Breast epithelium (tissue), 4 donors: Measurements from ENCODE around the gene ABL1. TPM values are rescaled to one million over a fixed set of nuclear protein-coding genes. Genes with fewer than 3 reads are reported as not detected.

ENCODE experiments used
- DNase-seq, 2 donors: peaks; one replicate each; pipeline ENCODE4 v3.0.0-alpha.2; 2019; ENCODE audit warnings: low spot score in 2 of 2
- H3K27ac ChIP-seq, 2 donors: fragments of 200-600 bp; sonication (generic) in 1 of 2; one replicate each; pipeline ENCODE4 v1.5.1; 2016 to 2019; ENCODE audit warnings: mild to moderate bottlenecking in 1 of 2
- H3K27me3 ChIP-seq, 2 donors: fragments of 200-600 bp; sonication (generic) in 1 of 2; one replicate each; pipeline versions ENCODE4 v1.5.1 to v1.6.0; 2017 to 2019; ENCODE audit warnings: control low read depth in 1 of 2, mild to moderate bottlenecking in 1 of 2
- H3K36me3 ChIP-seq: fragments of 200-600 bp; one replicate; pipeline ENCODE4 v1.5.1; 2019
- H3K4me1 ChIP-seq, 2 donors: fragments of 200-600 bp; sonication (generic); one replicate each; pipeline ENCODE4 v1.5.1; 2016 to 2019; ENCODE audit warnings: control low read depth in 1 of 2
- H3K4me3 ChIP-seq, 3 donors: fragments of 200-600 bp; sonication (generic); 1 replicate in 2 of 3; 2 replicates in 1 of 3; pipeline ENCODE4 v1.5.1; 2016 to 2019; ENCODE audit warnings: mild to moderate bottlenecking in 3 of 3, moderate library complexity in 2 of 3
- H3K9me3 ChIP-seq, 2 donors: fragments of 200-600 bp; sonication (generic) in 1 of 2; one replicate each; pipeline ENCODE4 v1.5.1; 2016 to 2019; ENCODE audit warnings: control low read depth in 1 of 2
- POLR2A ChIP-seq: fragments of 450-650 bp; IDR thresholded peaks from one replicate; pipeline ENCODE4 v1.6.1; 2016; ENCODE audit warnings: antibody characterized with exemption, mild to moderate bottlenecking, moderate library complexity
- POLR2AphosphoS5 ChIP-seq, 3 donors: sonication (generic); formaldehyde crosslinking; IDR thresholded peaks; one replicate each; pipeline ENCODE4 v1.6.1; 2017; ENCODE audit warnings: antibody characterized with exemption in 3 of 3
- intact Hi-C: fragments of 100-400 bp; cut with DNase I; formaldehyde crosslinking; loops from one replicate; pipeline ENCODE4 v1.15.1; 2023; ENCODE audit warnings: low total_unique reads
- total RNA-seq, 3 donors: library from RNA; depleted of rRNA; stranded (reverse); fragments of >200 nt; gene quantifications; one replicate each; pipeline ENCODE4 v1.1.0, GENCODE V29; 2016
- TF ChIP-seq, protein P1 (sequence below), 3 donors: fragments of 450-650 bp; IDR thresholded peaks; one replicate each; pipeline ENCODE4 v1.5.1; 2016 to 2017; ENCODE audit warnings: antibody characterized with exemption in 3 of 3, mild to moderate bottlenecking in 3 of 3, moderate library complexity in 3 of 3

ABL1 gene
- total RNA-seq, 3 donors from 2014 or later = 43.6 to 72.8 (median 67.4) TPM

DNA sequence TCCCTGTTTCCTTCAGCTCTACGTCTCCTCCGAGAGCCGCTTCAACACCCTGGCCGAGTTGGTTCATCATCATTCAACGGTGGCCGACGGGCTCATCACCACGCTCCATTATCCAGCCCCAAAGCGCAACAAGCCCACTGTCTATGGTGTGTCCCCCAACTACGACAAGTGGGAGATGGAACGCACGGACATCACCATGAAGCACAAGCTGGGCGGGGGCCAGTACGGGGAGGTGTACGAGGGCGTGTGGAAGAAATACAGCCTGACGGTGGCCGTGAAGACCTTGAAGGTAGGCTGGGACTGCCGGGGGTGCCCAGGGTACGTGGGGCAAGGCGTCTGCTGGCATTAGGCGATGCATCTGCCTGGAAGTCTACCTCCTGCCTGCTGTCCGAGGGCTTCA is 27.7 kb downstream of the ABL1 start:
- Histone ChIP-seq H3K9me3 (no peaks in the 10 kb centered on the region), H3K27me3 (no peaks in the 10 kb centered on the region), H3K4me3 (no peak overlapping the region), H3K36me3 (no peaks in the 10 kb centered on the region), H3K27ac (peak overlapping the region; percentile 21 to 46), H3K4me1 (peaks cover 3 to 9% of the 10 kb centered on the region in 2 donors)
- TF ChIP-seq POLR2AphosphoS5 (IDR thresholded peaks at IDR 0.05) (no peak), POLR2A (no peak)
- TF ChIP-seq, protein P1, sequence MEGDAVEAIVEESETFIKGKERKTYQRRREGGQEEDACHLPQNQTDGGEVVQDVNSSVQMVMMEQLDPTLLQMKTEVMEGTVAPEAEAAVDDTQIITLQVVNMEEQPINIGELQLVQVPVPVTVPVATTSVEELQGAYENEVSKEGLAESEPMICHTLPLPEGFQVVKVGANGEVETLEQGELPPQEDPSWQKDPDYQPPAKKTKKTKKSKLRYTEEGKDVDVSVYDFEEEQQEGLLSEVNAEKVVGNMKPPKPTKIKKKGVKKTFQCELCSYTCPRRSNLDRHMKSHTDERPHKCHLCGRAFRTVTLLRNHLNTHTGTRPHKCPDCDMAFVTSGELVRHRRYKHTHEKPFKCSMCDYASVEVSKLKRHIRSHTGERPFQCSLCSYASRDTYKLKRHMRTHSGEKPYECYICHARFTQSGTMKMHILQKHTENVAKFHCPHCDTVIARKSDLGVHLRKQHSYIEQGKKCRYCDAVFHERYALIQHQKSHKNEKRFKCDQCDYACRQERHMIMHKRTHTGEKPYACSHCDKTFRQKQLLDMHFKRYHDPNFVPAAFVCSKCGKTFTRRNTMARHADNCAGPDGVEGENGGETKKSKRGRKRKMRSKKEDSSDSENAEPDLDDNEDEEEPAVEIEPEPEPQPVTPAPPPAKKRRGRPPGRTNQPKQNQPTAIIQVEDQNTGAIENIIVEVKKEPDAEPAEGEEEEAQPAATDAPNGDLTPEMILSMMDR (IDR thresholded peaks at IDR 0.05) = no peak
- no peak for DNase-seq
- intact Hi-C loops = loop anchor here (10.0 kb wide), 1 partner anchor 158 kb away; no protein-coding TSS in a partner anchor

DNA sequence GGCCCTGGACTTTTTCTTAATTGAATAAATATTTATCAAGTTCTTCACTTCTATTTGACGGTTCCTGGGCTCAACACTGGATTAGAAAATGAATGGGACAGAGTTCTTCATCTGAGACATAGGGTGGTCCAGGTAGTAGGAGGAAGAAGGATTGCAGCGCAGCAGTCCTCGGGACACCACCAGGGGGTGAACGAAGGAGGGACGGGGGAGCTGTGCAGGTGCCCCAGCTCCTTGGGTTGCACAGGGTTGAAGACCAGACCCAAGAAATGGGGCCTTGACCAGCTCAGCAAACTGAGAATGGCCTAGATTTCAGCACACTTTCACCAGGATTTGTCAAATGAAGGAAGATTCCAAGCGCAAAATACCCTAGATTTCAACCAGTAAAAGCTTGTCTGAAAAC is 29.5 kb downstream of the ABL1 start:
- Histone ChIP-seq H3K4me3 (no peak overlapping the region), H3K27me3 (no peaks in the 10 kb centered on the region), H3K4me1 (peaks cover 0 to 5% of the 10 kb centered on the region in 2 donors), H3K27ac (no peak overlapping the region), H3K36me3 (no peaks in the 10 kb centered on the region), H3K9me3 (no peaks in the 10 kb centered on the region)
- TF ChIP-seq POLR2A (no peak), POLR2AphosphoS5 (IDR thresholded peaks at IDR 0.05) (no peak)
- TF ChIP-seq, protein P1 (IDR thresholded peaks at IDR 0.05) = no peak
- no peak for DNase-seq
- intact Hi-C loops = loop anchor here (10.0 kb wide), 1 partner anchor 160 kb away; no protein-coding TSS in a partner anchor

GRCh38 chr9:130865921-130866320 is 30.9 kb downstream of the ABL1 start:
- H3K27ac ChIP-seq = no peak overlapping the region

DNA sequence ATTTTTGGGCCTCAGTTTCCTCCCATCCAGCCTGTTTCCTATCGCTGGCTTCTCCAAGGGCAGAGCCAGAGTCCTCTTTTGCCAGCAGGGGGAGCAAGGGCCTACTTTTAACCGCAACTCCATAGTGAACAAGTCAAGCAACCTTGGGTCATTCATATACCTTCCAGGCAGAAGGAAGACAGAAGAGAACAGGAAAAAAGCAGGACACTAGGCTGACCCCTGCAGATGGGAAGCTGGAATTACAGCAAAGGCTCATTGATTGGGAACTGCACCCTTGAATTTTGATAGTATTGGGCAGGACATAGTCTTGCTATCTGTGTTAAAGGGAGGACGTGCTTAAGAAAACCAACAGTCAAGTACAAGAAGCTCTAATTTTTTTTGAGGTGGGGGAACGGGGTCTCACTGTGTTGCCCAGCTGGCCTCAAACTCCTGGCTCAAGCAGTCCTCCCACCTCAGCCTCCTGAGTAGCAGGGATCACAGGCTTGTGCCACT is 31.5 kb downstream of the ABL1 start:
- TF ChIP-seq POLR2AphosphoS5 (IDR thresholded peaks at IDR 0.05) (peak in 1 of 3 donors; percentile 44), POLR2A (no peak)
- TF ChIP-seq, protein P1 (IDR thresholded peaks at IDR 0.05) = peak; percentile 73 to 96 (median 87)
- Histone ChIP-seq H3K36me3 (no peaks in the 10 kb centered on the region), H3K9me3 (no peaks in the 10 kb centered on the region), H3K27me3 (no peaks in the 10 kb centered on the region), H3K27ac (no peak overlapping the region), H3K4me1 (peaks cover 0 to 5% of the 10 kb centered on the region in 2 donors), H3K4me3 (no peak overlapping the region)
- intact Hi-C loops = loop anchor here (10.0 kb wide), 1 partner anchor 162 kb away; no protein-coding TSS in a partner anchor
- DNase-seq = peak; percentile 72 to 74

More at GRCh38 chr9:130865921-130866320, 30.9 kb downstream of the ABL1 start:
- H3K36me3 ChIP-seq = no peaks in the 10 kb centered on the region
- intact Hi-C loops = loop anchor here (10.0 kb wide), 1 partner anchor 161 kb away; no protein-coding TSS in a partner anchor
- H3K4me3 ChIP-seq = no peak overlapping the region
- H3K27me3 ChIP-seq = no peaks in the 10 kb centered on the region
- no peak for DNase-seq
- TF ChIP-seq POLR2A (no peak), POLR2AphosphoS5 (IDR thresholded peaks at IDR 0.05) (no peak)
- TF ChIP-seq, protein P1 (IDR thresholded peaks at IDR 0.05) = no peak
- H3K9me3 ChIP-seq = no peaks in the 10 kb centered on the region
- H3K4me1 ChIP-seq = peaks cover 0 to 5% of the 10 kb centered on the region in 2 donors

DNA sequence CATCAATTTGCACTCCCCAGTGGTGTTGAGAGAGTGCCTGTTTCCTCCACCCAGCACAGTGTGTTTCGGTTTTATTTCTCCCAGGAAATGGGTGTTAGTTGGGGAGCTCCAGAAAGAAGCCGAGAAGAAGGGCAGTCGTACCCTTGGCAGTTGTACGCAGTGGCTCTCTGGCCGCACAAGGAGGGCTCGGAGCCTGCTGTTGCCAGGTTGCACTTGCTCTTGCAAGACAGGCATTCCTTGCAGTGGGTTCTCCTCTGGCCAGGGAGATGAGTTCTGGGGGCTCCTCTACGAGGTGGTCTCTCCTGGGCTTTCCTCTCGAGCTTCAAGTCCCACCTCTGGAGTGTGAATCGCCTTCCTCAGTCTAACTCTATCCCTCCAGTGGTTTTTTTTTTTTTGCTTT is 32.5 kb downstream of the ABL1 start:
- Histone ChIP-seq H3K9me3 (no peaks in the 10 kb centered on the region), H3K4me3 (no peak overlapping the region), H3K36me3 (no peaks in the 10 kb centered on the region), H3K27ac (no peak overlapping the region), H3K27me3 (no peaks in the 10 kb centered on the region), H3K4me1 (peaks cover 0 to 5% of the 10 kb centered on the region in 2 donors)
- TF ChIP-seq POLR2AphosphoS5 (IDR thresholded peaks at IDR 0.05) = no peak
- TF ChIP-seq, protein P1 (IDR thresholded peaks at IDR 0.05) = no peak
- no peak for TF ChIP-seq POLR2A
- DNase-seq = no peak
- intact Hi-C loops = loop anchor here (10.0 kb wide), 1 partner anchor 163 kb away; no protein-coding TSS in a partner anchor
